ENCODE results near the gene JAG1.

DNA sequence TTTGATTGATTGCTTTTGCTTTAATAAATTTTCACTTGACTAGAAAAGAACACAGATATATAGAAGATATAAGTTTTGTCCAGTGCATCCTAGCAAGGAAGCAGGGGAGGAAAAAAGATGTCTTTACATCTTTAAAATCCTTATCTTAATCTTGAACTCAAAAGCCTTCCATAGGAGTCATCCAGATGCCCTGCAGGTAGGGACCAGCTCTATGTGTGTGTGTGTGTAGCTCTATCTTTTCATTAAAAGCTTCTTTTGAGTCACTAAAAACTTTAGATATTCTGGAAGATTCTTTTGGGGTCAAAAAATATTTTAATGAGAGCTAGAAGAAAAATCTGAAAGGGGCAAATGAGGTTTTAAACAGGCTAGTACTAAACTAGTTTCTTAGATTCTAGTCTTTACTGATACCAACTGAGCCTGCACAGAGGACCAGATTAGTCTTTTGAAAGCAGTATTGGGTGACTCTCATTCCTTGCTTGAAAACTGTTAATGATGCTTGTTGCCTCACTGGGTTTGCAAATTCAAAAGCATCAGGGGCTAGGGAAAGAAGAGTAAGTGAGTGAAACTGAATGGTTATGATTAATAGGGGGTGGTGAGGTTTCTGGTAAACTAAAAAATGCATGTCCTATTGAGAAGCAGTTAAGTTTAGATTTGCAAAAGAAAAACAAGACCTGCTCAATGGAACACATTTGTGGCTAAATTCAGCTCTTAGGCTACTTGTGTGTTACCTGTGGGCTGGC, 40.6 kb upstream of the JAG1 start:
- TF ChIP-seq EP300 (conservative IDR thresholded peaks at IDR 0.05; ENCODE audit: poor library complexity, severe bottlenecking) (no peak), POLR2AphosphoS5 (IDR thresholded peaks at IDR 0.05) (no peak), EZH2 (IDR thresholded peaks at IDR 0.05; ENCODE audit: borderline replicate concordance, insufficient read depth, low read length, poor library complexity, severe bottlenecking) (no peak)
- TF ChIP-seq, protein P1, sequence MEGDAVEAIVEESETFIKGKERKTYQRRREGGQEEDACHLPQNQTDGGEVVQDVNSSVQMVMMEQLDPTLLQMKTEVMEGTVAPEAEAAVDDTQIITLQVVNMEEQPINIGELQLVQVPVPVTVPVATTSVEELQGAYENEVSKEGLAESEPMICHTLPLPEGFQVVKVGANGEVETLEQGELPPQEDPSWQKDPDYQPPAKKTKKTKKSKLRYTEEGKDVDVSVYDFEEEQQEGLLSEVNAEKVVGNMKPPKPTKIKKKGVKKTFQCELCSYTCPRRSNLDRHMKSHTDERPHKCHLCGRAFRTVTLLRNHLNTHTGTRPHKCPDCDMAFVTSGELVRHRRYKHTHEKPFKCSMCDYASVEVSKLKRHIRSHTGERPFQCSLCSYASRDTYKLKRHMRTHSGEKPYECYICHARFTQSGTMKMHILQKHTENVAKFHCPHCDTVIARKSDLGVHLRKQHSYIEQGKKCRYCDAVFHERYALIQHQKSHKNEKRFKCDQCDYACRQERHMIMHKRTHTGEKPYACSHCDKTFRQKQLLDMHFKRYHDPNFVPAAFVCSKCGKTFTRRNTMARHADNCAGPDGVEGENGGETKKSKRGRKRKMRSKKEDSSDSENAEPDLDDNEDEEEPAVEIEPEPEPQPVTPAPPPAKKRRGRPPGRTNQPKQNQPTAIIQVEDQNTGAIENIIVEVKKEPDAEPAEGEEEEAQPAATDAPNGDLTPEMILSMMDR (IDR thresholded peaks at IDR 0.05; ENCODE audit: poor library complexity, severe bottlenecking), result no peak
- TF ChIP-seq, protein P2, sequence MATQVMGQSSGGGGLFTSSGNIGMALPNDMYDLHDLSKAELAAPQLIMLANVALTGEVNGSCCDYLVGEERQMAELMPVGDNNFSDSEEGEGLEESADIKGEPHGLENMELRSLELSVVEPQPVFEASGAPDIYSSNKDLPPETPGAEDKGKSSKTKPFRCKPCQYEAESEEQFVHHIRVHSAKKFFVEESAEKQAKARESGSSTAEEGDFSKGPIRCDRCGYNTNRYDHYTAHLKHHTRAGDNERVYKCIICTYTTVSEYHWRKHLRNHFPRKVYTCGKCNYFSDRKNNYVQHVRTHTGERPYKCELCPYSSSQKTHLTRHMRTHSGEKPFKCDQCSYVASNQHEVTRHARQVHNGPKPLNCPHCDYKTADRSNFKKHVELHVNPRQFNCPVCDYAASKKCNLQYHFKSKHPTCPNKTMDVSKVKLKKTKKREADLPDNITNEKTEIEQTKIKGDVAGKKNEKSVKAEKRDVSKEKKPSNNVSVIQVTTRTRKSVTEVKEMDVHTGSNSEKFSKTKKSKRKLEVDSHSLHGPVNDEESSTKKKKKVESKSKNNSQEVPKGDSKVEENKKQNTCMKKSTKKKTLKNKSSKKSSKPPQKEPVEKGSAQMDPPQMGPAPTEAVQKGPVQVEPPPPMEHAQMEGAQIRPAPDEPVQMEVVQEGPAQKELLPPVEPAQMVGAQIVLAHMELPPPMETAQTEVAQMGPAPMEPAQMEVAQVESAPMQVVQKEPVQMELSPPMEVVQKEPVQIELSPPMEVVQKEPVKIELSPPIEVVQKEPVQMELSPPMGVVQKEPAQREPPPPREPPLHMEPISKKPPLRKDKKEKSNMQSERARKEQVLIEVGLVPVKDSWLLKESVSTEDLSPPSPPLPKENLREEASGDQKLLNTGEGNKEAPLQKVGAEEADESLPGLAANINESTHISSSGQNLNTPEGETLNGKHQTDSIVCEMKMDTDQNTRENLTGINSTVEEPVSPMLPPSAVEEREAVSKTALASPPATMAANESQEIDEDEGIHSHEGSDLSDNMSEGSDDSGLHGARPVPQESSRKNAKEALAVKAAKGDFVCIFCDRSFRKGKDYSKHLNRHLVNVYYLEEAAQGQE (IDR thresholded peaks at IDR 0.05; ENCODE audit: borderline replicate concordance), result no peak

Measured in neural cell (in vitro differentiated cells).